Measurements from ENCODE around the gene CEP70.
"Not testable (repeated sequence)": the region's sequence is repeated elsewhere in the genome, so short reads cannot be mapped to it uniquely, and the experiment has no call there.

CEP70 gene

GRCh38 chr3:138468451-138468850 lies 125.6 kb downstream of the CEP70 start:
- DNase-seq = no peak

DNA sequence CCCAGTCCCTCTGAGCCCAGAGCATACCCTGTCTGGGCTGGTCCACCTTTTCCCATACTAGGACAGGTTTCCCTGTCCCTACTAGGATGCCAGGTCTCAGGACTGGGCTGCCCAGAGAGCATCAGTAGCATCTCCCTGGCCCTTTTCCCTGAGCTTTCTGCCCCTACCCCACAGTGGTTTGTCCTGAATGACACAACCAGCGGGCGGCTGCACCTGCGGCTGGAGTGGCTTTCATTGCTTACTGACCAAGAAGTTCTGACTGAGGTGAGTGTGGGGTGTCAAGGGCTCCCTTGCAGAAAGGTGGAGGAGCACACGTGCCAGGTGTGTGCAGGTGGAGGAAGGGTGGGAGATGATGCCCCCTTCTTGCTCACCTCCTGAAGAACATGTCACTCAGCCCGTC lies 126.1 kb downstream of the CEP70 start:
- no peak for DNase-seq

DNA sequence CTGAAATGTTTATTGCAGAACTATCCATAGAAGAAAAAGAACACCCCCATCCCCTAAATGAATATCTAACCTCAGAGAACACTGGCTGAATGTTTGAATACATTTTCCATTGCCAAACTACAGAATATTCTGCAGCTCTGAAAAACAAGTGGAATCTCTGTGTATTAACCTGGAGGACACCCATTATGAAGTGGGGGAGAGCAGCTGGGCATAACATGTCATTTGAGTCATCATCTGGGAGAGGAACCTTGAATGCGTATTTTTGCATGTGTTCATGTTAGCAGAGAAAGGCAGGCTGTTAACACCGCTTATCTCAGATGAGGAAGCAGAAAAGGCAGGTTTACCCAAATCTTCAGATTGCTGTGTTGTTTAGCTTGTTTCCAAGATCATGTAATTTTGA lies 128.1 kb downstream of the CEP70 start:
- DNase-seq = no peak

GRCh38 chr3:138465451-138465850 lies 128.6 kb downstream of the CEP70 start:
- no peak for DNase-seq

DNA sequence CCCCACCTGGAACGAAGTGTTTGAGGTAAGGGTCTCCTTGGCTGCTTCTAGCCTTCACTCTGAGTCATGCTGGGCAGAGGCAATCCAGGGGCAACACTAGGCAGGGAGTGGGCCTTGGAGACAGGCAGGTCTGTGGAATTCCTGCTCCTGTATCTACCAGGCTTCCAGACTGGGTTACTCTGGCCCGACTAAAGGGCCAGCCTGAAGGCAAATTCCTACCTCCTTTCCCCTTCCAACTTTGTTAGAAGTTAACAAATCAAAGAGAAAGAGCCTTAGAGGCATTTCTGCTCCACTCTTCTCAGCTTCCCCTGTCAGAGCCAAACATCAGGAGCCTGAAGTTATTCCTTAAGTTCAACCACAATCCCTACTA lies 129.6 kb downstream of the CEP70 start:
- no peak for DNase-seq

DNA sequence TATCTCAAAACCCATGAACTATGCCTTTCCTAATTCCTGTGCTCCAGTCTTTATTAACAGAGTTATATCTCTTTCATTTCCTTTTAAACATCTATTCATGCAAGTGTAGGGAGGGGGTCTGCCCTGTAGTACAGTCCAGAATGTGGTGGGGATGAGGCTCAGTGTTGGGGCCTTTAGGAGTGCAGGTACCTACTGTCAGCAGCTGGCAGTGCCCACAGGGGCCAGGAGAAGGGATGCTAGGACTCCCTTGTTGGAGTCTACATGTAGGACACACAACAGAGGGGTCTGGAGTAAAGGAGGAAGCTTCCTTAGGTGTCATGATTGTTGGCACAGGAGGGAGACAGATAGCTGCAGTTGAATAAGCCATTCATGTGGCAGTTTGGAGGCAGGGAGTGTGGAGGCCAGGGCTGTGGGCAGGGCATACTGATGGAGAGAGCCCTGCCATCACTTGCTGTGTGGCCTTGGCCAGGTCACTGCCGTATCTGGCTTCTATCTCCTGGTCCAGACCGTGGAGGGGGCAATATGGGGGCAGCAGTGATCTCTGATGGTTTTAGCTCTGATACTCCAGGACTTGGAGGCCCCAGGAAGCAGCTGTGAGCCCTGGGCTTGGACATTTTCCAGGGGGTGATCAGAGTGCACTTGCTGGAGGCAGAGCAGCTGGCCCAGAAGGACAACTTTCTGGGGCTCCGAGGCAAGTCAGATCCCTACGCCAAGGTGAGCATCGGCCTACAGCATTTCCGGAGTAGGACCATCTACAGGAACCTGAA lies 130.2 kb downstream of the CEP70 start:
- peak; percentile 61 for DNase-seq

DNA sequence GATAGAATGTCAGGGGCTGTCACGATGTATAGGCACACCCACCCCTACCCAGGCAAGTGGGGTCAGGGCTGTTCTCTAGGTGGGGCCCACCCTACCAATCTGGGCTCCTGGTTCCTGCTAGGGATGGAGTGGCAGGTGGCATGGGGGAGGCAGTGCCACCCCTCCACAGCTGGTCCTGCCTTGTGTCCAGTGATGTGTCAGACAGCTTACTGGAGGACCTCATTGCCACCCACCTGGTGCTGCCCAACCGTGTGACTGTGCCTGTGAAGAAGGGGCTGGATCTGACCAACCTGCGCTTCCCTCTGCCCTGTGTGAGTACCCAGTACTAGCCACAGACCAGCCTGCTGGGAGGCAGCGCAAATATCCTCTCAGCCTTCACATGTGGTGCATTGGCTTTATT lies 132.2 kb downstream of the CEP70 start:
- no peak for DNase-seq

DNA sequence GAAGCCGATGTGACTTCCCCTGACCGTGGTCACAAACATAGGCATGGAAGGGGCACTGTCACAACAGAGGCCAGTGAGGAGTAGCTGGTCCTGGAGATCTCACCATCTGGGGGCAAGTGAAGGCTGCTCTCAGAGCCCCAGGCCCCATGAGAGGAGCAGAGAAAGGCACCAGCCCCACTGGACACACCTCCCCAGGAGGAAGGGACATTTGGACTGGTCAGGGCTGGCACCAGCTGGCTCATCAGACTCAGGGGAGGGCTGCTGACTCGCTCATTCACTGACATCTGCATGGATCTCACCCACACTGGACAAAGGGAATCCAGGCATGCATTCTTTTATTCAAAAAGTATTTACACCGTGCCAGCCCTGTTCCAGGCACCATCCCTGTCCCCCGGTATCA lies 132.8 kb downstream of the CEP70 start:
- DNase-seq = no peak

GRCh38 chr3:138460536-138461205 lies 133.4 kb downstream of the CEP70 start:
- DNase-seq = peak; percentile 26

DNA sequence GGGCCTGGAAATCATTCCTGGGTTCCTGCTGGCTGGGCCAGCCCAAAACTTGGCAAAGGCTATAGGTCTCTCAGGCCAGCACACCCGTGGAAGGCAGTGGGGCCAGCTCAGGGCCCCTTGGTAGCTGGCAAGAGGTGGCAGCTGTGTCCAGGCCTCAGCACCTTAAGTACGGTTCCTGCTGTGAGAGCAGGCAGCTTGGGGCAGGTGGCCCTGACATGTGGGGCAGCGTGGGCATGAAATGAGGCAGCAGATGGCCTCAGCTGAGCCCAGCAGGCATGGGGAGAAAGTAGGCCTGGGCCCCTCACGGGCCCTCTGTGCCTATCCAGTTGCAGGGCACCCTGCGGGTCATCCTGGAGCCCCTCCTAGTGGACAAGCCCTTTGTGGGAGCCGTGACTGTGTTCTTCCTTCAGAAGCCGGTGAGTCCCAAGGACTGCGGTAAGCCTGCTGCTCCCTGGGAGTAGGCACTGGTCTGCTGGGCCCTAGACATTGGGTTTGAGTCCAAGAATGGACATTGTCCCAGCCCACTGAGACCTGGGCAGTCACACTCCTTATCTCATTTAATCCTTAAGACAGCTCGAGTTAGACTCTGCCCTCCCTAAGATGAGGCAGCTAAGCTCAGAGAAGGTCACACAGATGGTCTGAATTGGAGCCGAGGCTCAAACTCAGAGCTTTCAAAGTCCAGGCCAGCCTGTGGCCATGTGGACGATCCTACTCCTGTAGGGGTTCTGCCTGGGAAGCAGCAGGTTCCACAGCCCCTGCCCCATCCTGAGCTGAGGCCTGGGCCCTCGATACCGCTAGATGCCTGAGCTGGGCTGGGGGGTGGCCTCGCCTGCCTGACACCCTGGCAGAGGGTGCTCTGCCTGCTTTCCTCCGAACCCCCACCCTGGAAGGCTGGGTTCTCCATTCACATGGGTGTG lies 134.2 kb downstream of the CEP70 start:
- peak; percentile 54 for DNase-seq

DNA sequence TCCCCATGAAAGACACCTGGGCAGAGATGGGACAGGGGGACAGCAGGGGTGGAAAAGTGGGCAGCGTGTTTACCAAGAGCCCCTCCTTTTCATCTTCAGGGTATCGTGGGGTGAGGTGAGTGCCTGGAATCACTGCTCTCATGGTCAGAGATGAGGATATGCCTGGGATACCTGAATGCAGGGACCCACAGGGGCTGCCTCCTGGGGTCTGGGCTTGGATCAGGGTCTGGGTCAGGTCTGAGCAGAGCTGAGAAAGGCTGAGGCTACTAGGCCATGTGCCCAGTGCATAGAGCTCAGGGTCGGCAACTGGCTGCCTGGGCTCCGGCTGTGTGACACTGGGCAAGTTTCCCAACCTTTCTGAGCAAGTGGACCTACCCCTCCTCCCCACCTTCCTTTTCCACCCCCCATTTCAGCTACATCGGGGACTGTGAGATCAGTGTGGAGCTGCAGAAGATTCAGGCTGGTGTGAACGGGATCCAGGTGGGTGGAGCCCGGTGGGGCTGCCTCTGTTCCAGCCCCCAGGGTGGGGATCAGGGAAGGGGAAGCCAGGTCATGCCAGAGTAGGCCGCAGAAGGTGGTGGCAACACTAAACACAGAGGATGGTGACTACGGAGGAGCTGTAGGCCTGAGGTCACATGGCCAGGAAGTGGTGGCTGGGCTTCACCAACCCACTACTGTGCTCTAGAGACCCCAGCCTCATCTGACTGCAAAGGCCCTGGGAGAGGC lies 135.1 kb downstream of the CEP70 start:
- DNase-seq = peak; percentile 11

DNA sequence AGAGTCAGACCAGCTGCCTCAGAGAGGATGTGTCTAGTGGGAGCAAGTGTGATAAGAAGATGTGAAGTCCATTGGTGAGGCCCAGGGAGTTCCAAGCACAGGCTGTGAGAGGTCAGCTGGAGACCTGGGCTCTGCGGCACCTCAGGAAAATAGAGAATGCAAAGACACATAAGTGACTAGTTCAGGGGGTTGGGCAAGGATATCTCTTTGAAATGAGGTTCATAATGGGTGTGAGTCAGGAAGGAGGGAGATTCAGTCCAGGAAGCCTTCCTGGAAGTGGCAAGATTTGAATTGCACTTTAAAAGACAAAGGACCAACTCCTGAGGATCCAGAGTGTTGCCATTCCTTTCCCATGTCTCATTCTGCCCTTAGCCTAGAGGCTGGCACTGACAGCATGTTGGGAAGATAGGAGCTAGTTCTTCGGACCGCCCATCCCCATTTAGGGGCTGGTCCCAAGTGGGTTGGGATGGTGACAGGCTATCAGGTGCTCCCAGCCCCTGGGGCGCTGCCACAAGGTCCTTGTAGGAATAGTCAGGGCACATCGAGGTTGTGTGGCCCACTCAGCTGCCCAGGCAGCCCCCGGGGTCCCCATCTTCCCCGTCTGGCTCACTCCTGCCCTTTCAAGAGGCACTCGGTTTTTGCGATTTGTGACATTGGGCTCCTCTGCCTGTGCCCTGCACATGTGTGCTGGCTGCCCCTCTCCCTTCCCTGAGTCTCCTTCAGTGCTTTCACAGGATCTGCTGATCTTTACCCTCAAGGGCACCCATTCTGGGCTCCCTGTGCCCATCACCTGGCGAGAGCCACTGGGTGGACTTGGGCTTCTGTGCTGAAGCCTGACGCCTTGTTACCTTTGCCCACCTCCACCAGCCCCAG lies 136.0 kb downstream of the CEP70 start:
- DNase-seq = no peak

GRCh38 chr3:138456961-138457862 lies 136.8 kb downstream of the CEP70 start:
- peak; percentile 36 for DNase-seq

DNA sequence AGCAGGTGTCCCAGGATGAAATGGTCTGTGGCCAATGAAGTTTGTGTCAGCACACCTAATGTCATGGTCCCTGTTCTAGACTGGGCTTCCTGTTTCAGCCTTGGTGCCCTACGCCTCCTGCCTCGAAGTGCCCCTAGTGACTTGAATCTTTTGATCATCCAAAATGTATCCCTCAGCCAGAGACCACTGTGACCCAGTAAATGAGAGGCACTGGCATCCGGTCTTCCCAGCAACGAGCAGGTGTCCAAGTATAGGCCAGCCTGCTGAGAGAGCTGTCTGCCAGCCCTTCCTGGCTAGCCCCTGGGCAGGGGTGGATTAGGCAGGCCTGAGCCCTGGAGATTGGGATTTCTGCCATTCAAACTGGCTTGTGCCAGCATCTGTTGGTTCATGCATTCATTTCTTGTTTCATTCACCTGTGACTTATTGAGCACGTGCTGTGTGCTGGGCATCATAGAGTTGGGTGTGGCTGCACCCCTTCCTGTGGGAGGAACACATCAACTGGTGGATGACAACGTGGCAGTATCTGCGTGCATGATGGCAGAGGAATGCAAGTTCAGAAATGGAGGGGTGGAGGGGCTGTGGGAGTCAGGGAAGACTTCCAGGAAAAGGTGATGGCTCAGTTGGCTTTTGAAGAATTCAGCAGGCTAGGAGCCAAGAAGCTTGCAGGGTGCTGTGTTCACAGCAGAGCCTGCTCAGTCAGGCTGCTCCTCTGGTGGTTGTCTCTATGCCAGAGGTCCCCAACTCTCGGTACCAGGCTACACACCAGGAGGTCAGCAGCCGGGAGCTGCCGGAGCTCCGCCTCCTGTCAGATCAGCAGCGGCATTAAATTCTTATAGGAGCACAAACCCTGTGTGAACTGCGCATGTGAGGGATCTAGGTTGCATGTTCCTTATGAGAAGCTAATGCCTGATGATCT lies 138.0 kb downstream of the CEP70 start:
- no peak for DNase-seq

DNA sequence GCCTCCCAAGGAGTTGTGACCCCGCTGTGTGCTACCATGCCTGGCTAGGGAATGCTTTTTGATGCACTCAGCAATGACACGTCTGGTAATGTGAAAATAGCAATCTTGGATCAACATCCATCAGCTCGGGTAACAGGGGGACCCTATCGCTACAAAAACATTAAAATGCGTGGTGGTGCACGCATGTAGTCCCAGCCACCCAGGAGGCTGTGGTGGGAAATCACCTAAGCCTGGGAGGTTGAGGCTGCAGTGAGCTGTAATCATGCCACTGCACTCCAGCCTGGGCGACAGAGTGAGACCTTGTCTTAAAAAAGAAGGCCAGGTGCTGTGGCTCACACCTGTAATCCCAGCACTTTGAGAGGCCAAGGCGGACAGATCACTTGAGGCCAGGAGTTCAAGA lies 140.1 kb downstream of the CEP70 start:
- DNase-seq = not testable (repeated sequence)

DNA sequence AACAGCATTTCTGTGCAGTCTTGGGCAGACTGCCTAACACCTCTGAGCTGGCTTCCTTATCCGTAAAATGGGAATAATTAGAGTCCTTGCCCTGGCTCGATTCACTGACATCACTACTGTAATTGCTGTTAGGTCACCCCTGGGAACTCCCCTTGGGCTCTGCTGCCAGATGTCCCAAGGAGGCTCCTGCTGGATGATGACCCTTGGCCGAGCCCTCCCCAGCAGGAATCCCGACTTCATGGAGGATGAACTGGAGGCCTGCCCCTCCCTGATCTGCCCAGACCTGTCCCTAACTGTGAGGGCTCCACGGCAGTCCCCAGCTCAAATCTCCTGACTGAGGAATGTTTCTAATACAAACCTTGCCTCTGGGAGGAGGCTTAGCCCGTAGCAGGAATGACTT lies 141.6 kb downstream of the CEP70 start:
- DNase-seq = peak; percentile 7

DNA sequence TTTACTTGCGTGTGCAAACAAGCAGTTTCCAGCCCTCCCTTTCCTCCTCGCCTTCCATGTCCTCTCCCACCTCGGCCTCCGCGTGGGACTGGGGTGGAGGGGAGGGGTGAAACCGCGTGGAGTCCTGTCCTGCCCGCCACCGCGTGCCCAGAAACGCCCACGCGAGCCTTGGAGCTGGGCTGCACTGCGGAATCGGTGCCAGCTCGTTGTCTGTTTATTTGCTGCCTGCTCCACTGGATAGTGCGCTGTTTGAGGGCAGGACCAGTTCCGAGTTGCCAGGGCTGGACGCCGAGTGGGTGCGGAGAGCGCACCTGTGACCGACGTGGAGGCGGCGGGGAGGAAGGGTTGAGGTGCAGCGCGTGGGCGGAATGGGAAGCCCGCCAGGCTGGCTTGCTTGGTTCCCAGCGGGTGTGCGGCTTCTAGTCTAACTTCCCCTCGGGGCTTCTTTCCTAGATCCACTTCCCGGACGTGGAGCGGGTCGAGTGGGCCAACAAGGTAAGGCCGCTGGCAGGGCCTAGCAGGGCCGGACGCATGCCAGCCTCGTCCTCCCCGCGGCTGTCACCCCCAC lies 142.4 kb downstream of the CEP70 start:
- DNase-seq = peak; percentile 17

DNA sequence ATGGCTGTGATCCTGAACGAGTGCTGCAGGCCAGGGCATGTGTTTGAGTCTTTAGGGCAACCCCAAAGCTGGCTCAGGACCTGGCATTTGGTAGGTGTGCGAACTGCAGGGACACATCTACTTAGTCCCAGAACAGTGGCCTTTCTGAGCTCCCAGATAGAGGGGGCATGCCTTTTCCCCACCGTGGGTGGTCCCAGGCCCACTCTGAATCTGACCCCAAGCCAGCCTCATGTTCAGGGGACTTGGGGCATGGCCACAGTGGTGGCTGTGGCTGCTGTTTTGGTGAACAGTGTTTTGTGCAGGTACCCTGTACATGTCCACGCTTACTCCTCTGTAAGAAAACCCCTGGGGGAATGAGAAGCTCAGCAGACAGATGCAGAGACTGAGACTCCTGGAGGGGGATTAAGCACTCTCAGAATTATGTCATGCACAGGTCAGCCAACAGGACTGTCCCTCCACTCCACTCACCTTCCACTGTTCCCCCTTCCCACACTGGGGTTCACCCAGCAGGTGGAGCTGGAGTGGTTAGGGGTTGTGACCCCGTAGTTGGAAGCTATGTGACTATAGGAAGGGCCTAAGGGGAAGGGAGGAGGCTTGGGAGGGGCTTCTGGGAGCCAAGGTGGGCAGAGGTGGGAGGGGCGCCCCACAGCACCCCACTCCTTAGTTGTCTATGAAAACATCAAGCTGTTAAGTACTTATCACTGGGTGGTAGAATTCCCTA lies 143.2 kb downstream of the CEP70 start:
- no peak for DNase-seq

DNA sequence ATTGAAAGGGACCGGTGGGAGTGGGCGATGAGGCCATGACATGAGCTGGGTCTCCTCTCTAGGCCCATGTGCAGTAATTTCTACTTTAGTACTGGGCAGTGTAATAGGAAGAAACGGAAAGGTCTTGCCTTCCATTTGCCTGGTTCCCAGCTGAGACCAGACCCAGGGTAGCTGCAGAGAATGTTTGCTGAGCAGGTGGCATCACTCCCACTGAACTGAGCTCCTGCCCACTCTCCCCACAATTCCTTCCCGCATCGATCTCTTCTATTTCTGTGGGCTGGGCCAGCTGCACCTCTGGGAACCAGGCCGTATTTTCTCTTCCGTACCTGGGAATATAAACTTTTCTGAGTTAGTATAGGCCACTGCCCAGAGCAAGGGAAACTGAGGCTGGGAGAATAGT lies 143.9 kb downstream of the CEP70 start:
- peak; percentile 7 for DNase-seq
